Esophagus (tissue), 2 donors: ENCODE results near the gene VAC14. TPM values are rescaled to one million over a fixed set of nuclear protein-coding genes. Genes with fewer than 3 reads are reported as not detected.

Experiments
- H3K27ac ChIP-seq, 2 donors: one replicate each; pipeline ENCODE4 v1.5.1; 2013; ENCODE audit warnings: low read depth in 2 of 2, mild to moderate bottlenecking in 2 of 2, inconsistent platforms in 1 of 2, low read length in 1 of 2, moderate library complexity in 1 of 2
- H3K27me3 ChIP-seq, 2 donors: one replicate each; pipeline ENCODE4 v1.6.1; 2013; ENCODE audit warnings: low read length in 2 of 2, control low read depth in 1 of 2, mild to moderate bottlenecking in 1 of 2; ENCODE audit not compliant: insufficient read depth in 2 of 2, control insufficient read depth in 1 of 2
- H3K36me3 ChIP-seq, 2 donors: one replicate each; pipeline ENCODE4 v1.6.1; 2013; ENCODE audit warnings: low read length in 1 of 2; ENCODE audit not compliant: control insufficient read depth in 2 of 2, insufficient read depth in 2 of 2
- H3K4me1 ChIP-seq, 2 donors: one replicate each; pipeline ENCODE4 v1.6.1; 2013; ENCODE audit warnings: low read length in 1 of 2; ENCODE audit not compliant: control insufficient read depth in 2 of 2, insufficient read depth in 2 of 2
- H3K4me3 ChIP-seq, 2 donors: one replicate each; pipeline ENCODE4 v1.5.1; 2013; ENCODE audit warnings: low read length in 2 of 2, mild to moderate bottlenecking in 2 of 2, low read depth in 1 of 2, moderate library complexity in 1 of 2
- H3K9me3 ChIP-seq, 2 donors: one replicate each; pipeline ENCODE4 v1.6.1; 2013; ENCODE audit warnings: mild to moderate bottlenecking in 2 of 2, low read depth in 1 of 2, low read length in 1 of 2, moderate library complexity in 1 of 2; ENCODE audit not compliant: control insufficient read depth in 2 of 2, insufficient read depth in 1 of 2
- WGBS, 2 donors: extraction: QIAGEN DNeasy Blood & Tissue Kit; methylation state at CpG; one replicate each; pipeline ENCODE4 v1.1.7; 2013; 5-methylcytosine and 5-hydroxymethylcytosine counted together
- polyA plus RNA-seq, 2 donors: library from polyadenylated mRNA; stranded (reverse); fragments of 200-250 nt; gene quantifications; one replicate each; pipeline ENCODE4 v1.2.3, GENCODE V29; 2013
- donor health status: healthy with polysubstance abuse.
- donor health status: Bipolar disorder and iron deficiency.

VAC14 gene
- polyA plus RNA-seq, 2 donors: 24.8 to 31.3 TPM

DNA sequence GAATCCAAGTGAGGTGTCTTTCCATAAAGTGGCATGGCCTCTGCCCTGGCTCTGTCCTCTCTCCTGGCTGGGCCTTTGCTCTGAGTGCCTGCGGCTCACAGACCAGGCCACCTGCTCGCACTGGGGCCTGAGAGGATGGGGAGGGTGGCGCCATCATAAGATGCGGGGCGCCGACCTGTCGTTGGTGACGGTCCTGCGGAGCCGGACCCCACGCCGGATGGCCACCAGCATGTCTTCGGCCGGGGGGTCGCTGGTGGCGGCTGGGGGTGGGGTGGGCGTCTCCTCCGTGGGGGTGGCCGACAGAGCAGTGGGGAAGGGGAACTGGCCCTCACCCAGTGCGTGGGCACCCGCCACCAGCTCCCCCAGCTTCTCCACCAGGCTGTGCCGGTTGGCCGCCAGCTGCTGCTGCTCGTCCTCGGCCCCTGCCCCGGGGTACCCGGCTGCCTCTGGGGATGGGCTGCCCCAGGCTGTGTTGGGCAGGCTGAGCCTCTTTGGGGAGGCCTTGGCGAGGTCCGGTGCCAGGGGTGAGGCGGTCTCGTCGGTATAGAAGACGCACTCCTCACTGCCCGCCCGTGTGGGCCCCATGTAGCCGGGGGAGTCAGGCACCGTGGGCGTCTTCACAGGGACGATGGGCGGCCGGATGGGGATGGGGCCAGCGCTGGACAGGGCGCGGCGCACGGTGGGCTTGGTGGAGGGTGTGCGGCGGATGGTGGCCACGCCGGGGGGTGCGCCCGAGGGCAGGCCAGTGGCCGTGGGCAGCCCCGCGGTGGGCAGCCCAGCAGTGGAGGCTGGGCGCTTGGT, 137.2 kb downstream of the VAC14 start:
- no peaks in the 10 kb centered on the region for H3K4me1 ChIP-seq
- H3K36me3 ChIP-seq: peaks cover 7 to 41% of the 10 kb centered on the region in 2 donors
- H3K4me3 ChIP-seq: no peak overlapping the region
- no peak overlapping the region for H3K27ac ChIP-seq
- no peaks in the 10 kb centered on the region for H3K27me3 ChIP-seq
- WGBS, 2 donors: 93 to 96% methylated on average over 51 to 56 of the region's 56 CpGs
- H3K9me3 ChIP-seq: no peaks in the 10 kb centered on the region

- 79 to 84% methylated on average over 13 of the region's 13 CpGs for WGBS, 2 donors
- no peaks in the 10 kb centered on the region for H3K27me3 ChIP-seq
- H3K9me3 ChIP-seq: no peaks in the 10 kb centered on the region
- peaks cover 7 to 41% of the 10 kb centered on the region in 2 donors for H3K36me3 ChIP-seq
- H3K4me1 ChIP-seq: no peaks in the 10 kb centered on the region
- no peak overlapping the region for H3K4me3 ChIP-seq
- no peak overlapping the region for H3K27ac ChIP-seq
Observed at GRCh38 chr16:70662991-70663523, 137.9 kb downstream of the VAC14 start.

GRCh38 chr16:70661918-70662641, 138.9 kb downstream of the VAC14 start:
- Histone ChIP-seq H3K4me3 (no peak overlapping the region), H3K9me3 (no peaks in the 10 kb centered on the region), H3K27me3 (no peaks in the 10 kb centered on the region), H3K27ac (no peak overlapping the region), H3K4me1 (no peaks in the 10 kb centered on the region), H3K36me3 (peaks cover 7 to 42% of the 10 kb centered on the region in 2 donors)
- WGBS, 2 donors: 64 to 76% methylated on average over 21 of the region's 21 CpGs

- no peaks in the 10 kb centered on the region for H3K9me3 ChIP-seq
- H3K4me1 ChIP-seq: no peaks in the 10 kb centered on the region
- H3K36me3 ChIP-seq: peaks cover 7 to 44% of the 10 kb centered on the region in 2 donors
- no peaks in the 10 kb centered on the region for H3K27me3 ChIP-seq
- H3K27ac ChIP-seq: no peak overlapping the region
- WGBS, 2 donors: 67 to 78% methylated on average over 17 of the region's 17 CpGs
- no peak overlapping the region for H3K4me3 ChIP-seq
Observed at GRCh38 chr16:70661534-70661917, 139.4 kb downstream of the VAC14 start.

GRCh38 chr16:70660672-70661350, 140.1 kb downstream of the VAC14 start:
- H3K27ac ChIP-seq: no peak overlapping the region
- peaks cover 4 to 40% of the 10 kb centered on the region in 2 donors for H3K36me3 ChIP-seq
- H3K4me1 ChIP-seq: no peaks in the 10 kb centered on the region
- no peak overlapping the region for H3K4me3 ChIP-seq
- H3K9me3 ChIP-seq: no peaks in the 10 kb centered on the region
- WGBS, 2 donors: 49 to 50% methylated on average over 6 to 7 of the region's 7 CpGs
- no peaks in the 10 kb centered on the region for H3K27me3 ChIP-seq

- Histone ChIP-seq H3K9me3 (no peaks in the 10 kb centered on the region), H3K36me3 (peaks cover 0 to 33% of the 10 kb centered on the region in 2 donors), H3K4me3 (no peak overlapping the region), H3K27ac (no peak overlapping the region), H3K27me3 (no peaks in the 10 kb centered on the region), H3K4me1 (no peaks in the 10 kb centered on the region)
- WGBS, 2 donors: 69 to 75% methylated on average over 16 of the region's 16 CpGs
Observed at GRCh38 chr16:70659953-70660671, 140.8 kb downstream of the VAC14 start.

- 77 to 78% methylated on average over 12 of the region's 12 CpGs for WGBS, 2 donors
Observed at GRCh38 chr16:70659546-70659945, 141.4 kb downstream of the VAC14 start.

GRCh38 chr16:70658921-70659320, 142.0 kb downstream of the VAC14 start:
- no peak overlapping the region for H3K4me3 ChIP-seq
- H3K36me3 ChIP-seq: peaks cover 0 to 24% of the 10 kb centered on the region in 2 donors

More at GRCh38 chr16:70659546-70659945, 141.4 kb downstream of the VAC14 start:
- Histone ChIP-seq H3K36me3 (peaks cover 0 to 29% of the 10 kb centered on the region in 2 donors), H3K4me3 (no peak overlapping the region), H3K27ac (no peak overlapping the region), H3K4me1 (peaks cover 0 to under 1% of the 10 kb centered on the region in 2 donors), H3K27me3 (no peaks in the 10 kb centered on the region), H3K9me3 (no peaks in the 10 kb centered on the region)

DNA sequence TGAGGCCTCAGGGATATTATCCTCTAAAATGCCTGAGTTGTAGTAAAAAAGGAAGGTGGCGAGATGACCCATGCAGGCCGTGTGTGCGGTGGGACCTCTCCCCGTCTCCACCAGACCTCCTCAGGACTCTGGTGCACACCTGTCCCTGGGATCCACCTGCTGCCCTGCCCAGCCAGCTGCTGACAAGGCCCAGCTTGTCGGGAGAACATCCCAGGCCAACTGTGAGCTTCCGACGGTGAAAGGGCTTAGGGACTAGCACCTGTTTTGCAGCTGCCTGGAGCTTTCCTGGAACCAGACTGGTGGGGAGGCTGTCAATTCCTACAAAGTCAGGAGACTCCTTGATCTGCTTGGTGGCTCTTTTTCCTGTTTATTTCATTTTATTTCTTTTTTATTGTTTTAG, 143.0 kb downstream of the VAC14 start:
- Histone ChIP-seq H3K4me3 (no peak overlapping the region), H3K36me3 (peaks cover 0 to 16% of the 10 kb centered on the region in 2 donors), H3K9me3 (no peaks in the 10 kb centered on the region), H3K4me1 (peaks cover 2 to 5% of the 10 kb centered on the region in 2 donors), H3K27me3 (no peaks in the 10 kb centered on the region), H3K27ac (no peak overlapping the region)
- 67 to 77% methylated on average over 7 of the region's 7 CpGs for WGBS, 2 donors

More at GRCh38 chr16:70658921-70659320, 142.0 kb downstream of the VAC14 start:
- Histone ChIP-seq H3K27me3 (no peaks in the 10 kb centered on the region), H3K9me3 (no peaks in the 10 kb centered on the region), H3K4me1 (peaks cover 2 to 5% of the 10 kb centered on the region in 2 donors), H3K27ac (no peak overlapping the region)
- 81 to 87% methylated on average over 5 of the region's 5 CpGs for WGBS, 2 donors
